Muscle of arm (tissue), 12 donors: ENCODE data around the gene LMOD1. TPM values are rescaled to one million over a fixed set of nuclear protein-coding genes. Genes with fewer than 3 reads are reported as not detected.
"Not testable (repeated sequence)": the region's sequence is repeated elsewhere in the genome, so short reads cannot be mapped to it uniquely, and the experiment has no call there.

Experiments
- DNase-seq: peaks from one replicate; pipeline ENCODE4 v3.0.0-alpha.2; 2013
- polyA plus RNA-seq, 12 donors: library from polyadenylated mRNA; unstranded; fragments of 120-200 nt; gene quantifications; one replicate each; pipeline ENCODE4 v1.2.1, GENCODE V29; 2013; ENCODE audit not compliant: insufficient read length in 12 of 12

Gene LMOD1
- polyA plus RNA-seq, 12 donors = 16.6 to 60.8 (median 31.7) TPM; not detected in 1

DNA sequence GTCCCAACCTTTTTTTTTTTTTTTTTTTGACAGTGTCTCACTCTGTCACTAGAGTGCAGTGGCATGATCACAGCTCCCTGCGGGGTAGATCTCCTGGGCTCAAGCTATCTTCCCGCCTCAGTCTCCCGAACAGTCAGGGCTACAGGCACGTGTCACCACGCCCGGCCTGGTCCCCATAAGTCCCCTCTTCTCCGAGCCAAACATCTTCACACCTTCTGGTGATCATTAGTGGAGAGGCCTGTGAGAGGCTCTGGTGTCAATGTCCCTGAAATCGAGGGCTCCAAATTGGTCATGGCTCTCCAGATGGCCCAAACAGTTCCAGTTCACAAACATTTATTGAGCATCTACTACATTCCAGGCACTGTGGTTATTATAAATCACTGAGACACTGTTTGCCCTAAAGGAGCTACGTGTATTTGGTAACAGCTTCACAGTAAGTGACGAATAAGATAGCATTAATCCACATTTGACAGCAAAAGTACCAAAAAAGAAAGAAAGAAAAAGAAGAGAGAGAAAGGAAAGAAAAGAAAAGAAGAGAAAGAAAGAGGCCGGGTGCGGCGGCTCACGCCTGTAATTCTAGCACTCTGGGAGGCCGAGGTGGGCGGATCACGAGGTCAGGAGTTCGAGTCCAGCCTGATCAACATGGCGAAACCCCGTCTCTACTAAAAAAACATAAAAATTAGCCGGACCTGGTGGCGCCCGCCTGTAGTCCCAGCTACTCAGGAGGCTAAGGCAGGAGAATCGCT lies 8.1 kb upstream of the LMOD1 start:
- no peak for DNase-seq

- DNase-seq = no peak
Measured at GRCh38 chr1:201949491-201949890, 3.1 kb upstream of the LMOD1 start.

DNA sequence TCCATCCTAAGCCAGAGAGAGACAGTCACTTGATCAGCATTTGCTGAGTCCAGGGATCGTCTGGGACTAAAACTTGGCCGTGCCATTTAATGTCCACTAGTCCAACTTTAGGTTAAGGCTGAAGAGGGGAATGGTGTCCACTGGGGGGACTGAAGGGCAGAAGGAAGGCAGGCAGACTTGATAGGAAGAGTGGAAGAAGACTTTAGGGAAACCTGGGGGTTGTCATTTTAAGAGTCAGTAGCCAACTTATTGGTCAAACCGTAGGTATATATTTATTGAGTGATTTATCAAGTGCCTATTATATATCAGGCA lies 1.3 kb upstream of the LMOD1 start:
- DNase-seq = no peak

DNA sequence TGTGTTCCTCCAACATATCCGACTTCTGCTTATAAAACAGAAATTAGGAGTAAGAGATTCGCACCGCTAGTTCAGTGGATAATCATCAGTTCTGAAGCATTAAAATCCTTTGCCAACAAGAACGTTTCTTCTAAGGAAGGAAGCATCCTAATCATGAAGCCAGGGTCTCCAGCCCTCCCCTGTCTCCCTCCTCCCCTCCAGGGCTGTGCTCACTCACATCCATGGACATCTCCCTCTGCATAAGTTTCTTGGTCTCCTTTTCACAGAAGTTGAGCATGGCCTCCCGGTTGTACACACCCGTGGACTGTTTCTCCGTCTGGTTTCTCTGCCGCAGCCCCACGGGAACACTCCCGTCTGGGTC lies 505 bp downstream of the LMOD1 start:
- DNase-seq = no peak

DNA sequence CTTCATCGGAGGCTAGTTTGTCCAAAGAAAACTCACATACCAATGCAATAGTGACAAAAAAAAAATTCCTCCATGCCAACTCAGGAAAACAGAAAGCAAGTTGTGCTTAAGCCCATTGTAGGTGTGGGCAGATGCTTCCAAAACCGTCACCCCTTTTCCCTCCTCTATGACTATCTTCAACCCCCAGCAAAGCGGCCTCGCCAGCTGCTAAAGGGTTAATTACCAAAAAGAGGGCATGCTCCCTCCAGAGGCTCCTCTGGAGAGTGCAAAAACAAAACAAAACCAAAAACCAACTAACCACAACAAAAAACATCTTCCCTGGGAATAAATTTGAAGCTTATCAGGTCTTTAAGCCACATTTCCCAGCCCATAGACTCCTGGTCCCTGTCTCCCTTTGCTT lies 1.2 kb downstream of the LMOD1 start:
- no peak for DNase-seq

- DNase-seq = no peak
Measured at GRCh38 chr1:201944639-201945038, 1.7 kb downstream of the LMOD1 start.

- no peak for DNase-seq
Measured at GRCh38 chr1:201944002-201944401, 2.3 kb downstream of the LMOD1 start.

GRCh38 chr1:201942129-201942495 lies 4.2 kb downstream of the LMOD1 start:
- DNase-seq = no peak

- no peak for DNase-seq
Measured at GRCh38 chr1:201941420-201942128, 4.8 kb downstream of the LMOD1 start.

- not testable (repeated sequence) for DNase-seq
Measured at GRCh38 chr1:201940316-201940715, 6.0 kb downstream of the LMOD1 start.

DNA sequence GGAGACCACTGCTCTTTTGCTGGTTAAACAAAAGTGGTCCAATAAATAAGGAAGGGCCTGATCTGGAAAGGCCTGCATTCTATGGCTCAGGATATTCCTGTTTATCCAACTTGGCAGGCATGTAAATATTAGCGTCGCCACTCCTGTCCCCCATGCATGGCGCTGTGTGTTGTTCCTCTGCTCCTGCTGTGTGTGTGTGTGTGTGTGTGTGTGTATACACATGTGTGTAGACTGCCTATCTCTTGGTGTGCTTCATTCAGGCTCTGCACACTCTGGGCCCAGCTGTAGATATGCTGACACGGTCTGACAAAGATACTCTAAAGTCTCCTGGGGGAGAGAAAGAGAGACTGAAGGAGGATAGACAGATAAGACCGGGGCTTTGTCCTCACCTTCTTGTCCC lies 6.8 kb downstream of the LMOD1 start:
- no peak for DNase-seq

- DNase-seq = no peak
Measured at GRCh38 chr1:201939148-201939547, 7.2 kb downstream of the LMOD1 start.

DNA sequence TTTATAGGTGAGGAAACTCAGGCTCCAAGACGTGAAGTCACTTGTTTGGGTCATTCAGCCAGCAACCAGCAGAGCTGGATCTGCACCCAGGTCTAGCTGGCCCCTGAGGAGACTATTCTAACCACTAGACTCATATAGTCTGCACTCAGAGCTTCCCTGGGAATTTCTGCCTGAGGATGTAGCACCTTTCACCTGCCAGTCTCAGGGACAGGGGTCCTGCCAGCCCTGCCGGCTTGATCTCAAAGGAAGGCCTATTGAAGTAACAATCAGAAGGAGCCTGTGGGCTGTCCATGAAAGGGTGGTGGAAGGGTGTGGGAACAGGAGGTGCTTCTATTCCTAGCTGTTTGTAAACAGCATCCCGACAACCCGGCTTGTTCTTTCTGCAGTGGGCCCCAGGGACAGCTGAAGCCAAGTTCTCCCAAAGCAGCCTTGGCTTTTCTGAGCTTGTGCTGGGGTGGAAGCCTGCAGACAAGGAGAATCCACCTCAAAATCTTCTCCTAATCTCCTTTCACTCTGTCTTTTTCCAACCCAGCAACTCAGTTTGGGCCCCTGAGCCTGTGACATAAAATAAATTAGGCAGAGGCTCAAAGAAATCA lies 7.8 kb downstream of the LMOD1 start:
- DNase-seq = no peak

DNA sequence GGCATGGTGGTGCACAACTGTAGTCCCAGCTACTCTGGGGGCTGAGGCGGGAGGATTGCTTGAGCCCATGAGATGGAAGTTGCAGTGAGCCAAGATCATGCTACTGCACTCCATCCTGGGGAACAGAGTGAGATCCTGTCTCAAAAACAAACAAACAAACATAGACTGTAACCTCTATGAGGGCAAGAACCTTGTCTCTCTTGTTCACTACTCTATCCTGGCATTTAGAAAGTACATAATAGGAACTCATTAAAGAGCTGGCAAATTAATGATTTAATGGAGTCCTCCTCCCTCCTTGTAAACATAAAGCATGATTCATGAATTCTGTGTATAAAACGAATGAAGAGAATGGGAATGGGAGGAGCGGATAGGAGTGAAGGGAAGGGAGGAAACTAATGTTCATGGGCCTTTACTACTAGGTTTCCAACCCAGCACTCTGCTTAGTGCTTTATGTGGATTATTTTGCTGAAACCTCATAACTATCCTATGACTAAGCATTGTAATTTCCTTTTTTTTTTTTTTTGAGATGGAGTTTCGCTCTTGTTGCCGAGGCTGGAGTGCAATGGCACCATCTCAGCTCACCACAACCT lies 8.6 kb downstream of the LMOD1 start:
- DNase-seq = no peak

- no peak for DNase-seq
Measured at GRCh38 chr1:201933840-201934430, 12.4 kb downstream of the LMOD1 start.

- DNase-seq = no peak
Measured at GRCh38 chr1:201930803-201931202, 15.5 kb downstream of the LMOD1 start.

GRCh38 chr1:201930137-201930536 lies 16.2 kb downstream of the LMOD1 start:
- no peak for DNase-seq

GRCh38 chr1:201928266-201928665 lies 18.1 kb downstream of the LMOD1 start:
- DNase-seq = no peak

DNA sequence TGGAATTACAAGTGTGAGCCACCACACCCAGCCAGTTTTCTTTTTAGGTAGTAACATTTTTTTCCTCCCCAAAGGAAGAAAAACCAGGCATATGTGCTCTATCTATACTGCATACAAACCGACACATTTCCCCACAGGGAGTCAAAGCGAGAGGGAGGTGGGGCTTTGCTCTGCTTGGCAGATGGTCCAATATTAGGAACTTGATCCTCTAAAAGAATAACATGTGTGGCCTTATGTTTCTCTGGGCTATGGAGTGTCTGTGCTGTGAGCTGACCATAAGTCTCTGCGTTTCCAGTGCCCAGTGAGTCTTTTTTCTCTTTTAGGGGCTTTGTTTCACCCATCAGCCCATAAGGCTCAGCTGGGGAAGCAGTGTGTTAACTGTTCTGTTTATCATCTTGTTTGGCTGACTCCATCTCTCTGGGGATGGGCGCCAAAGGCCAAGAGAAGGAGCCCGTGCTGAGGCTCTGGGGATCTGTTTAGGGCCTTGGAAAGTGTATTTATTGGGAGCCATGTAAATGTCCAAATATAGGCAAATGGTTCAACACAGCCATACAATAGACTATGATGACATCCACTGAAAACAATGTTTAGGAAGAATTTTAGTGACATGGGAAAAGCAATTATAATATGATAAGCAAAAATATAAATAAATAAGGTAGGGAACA lies 20.2 kb downstream of the LMOD1 start:
- no peak for DNase-seq

DNA sequence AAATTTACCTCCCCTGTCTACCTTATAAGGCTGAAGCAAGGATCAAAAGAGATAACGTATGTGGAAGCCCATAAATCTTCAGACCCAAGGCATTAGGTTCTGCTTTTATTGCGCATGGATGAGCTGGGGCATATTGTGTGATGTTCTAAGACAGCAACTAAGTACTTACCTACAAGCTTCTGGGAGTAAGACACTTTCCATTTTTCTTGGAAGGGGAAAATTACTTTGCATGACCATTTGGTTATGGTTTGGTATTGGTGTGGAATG lies 21.1 kb downstream of the LMOD1 start:
- no peak for DNase-seq

DNA sequence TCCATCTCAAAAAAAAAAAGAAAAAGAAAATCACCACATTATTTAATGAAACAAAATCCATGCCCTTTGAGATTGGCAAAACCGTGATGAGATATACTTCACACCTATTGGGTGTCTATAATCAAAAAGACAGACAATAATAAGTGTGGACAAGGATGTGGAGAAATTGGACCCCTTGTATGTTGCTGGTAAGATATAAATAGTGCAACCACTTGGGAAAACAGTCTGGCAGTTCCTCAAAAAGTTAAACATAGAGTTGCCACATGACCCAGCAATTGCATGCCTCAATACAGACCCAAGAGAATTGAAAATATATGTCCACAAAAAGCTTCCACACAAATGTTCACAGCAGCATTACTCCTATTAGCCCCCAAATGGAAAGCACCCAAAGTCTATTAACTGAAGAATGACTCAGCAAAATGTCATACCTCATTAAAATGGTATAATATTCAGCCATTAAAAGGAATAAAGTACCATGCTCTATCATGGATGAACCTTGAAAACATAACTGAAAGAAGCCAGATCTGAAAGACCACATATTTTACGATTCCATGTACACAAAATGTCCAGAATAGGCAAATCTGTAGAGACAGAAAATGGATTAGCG lies 24.3 kb downstream of the LMOD1 start:
- no peak for DNase-seq

GRCh38 chr1:201918343-201918742 lies 28.0 kb downstream of the LMOD1 start:
- no peak for DNase-seq
